ENCODE data around the gene CACNA2D1. TPM values are rescaled to one million over a fixed set of nuclear protein-coding genes. Genes with fewer than 3 reads are reported as not detected.

The CACNA2D1 gene
- total and polyA plus RNA-seq, 2 donors (not counting 1 experiment from before 2014, with no cell fraction given), result 31.7 to 64.4 TPM

GRCh38 chr7:81949306-81949705, 494.3 kb downstream of the CACNA2D1 start:
- Histone ChIP-seq H3K4me1 (ENCODE audit: control insufficient read depth, extremely low read depth, insufficient read depth, low read length) (no peaks in the 10 kb centered on the region), H3K27ac (ENCODE audit: insufficient read depth, low read length) (no peak overlapping the region), H3K9ac (ENCODE audit: insufficient read depth, low read length) (no peak overlapping the region), H4K20me1 (ENCODE audit: control insufficient read depth, extremely low read depth, insufficient read depth, low read length) (no peaks in the 10 kb centered on the region), H3K36me3 (ENCODE audit: control insufficient read depth, insufficient read depth, low read length) (no peaks in the 10 kb centered on the region), H3K79me2 (ENCODE audit: control insufficient read depth, insufficient read depth, low read length) (no peaks in the 10 kb centered on the region), H2AFZ (ENCODE audit: low read length) (no peak overlapping the region), H3K9me3 (ENCODE audit: control insufficient read depth, insufficient read depth, low read depth, low read length) (no peaks in the 10 kb centered on the region), H3K4me2 (ENCODE audit: extremely low read depth, insufficient read depth, low read length) (no peak overlapping the region), H3K4me3 (replicated peaks in 1 of 4; ENCODE audit: control extremely low read depth in 1 of 4, insufficient read depth in 1 of 4, low read depth in 3 of 4, low read length in 4 of 4) (no peak overlapping the region), H3K27me3 (ENCODE audit: control insufficient read depth, insufficient read depth, low read length) (no peaks in the 10 kb centered on the region)
- peak in 1 of 2 donors; percentile 69 for DNase-seq (ENCODE audit: low read depth in 2 of 2)
- TF ChIP-seq CTCF (conservative IDR thresholded peaks at IDR 0.05 in 1 of 2, IDR thresholded peaks at IDR 0.05 in 1 of 2; ENCODE audit: low read depth in 1 of 2, low read length in 2 of 2) (no peak), EZH2 (IDR thresholded peaks at IDR 0.05; ENCODE audit: low read length, missing control alignments) (no peak)

DNA sequence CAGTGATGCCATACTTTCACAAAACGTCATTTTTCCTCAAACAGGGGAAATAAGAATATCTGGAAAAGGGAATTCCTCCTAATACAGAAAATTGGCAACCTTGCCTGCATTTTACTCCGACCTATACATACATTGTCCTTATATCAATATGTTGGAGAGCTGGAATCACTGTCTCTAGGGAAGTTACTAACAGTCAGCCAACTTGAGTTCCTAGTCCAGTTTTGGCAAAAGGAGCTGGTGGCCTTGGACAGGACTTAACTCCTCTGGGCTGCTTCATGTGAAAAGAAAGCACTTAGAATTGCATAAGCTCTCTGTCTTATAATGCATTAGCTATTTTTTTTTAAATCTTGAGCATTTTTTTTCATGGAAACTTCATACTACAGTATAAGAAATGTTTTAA, 499.5 kb downstream of the CACNA2D1 start:
- no peaks in the 10 kb centered on the region for H4K20me1 ChIP-seq (ENCODE audit: control insufficient read depth, extremely low read depth, insufficient read depth, low read length)
- no peaks in the 10 kb centered on the region for H3K4me1 ChIP-seq (ENCODE audit: control insufficient read depth, extremely low read depth, insufficient read depth, low read length)
- H3K27me3 ChIP-seq (ENCODE audit: control insufficient read depth, insufficient read depth, low read length), result no peaks in the 10 kb centered on the region
- peak in 1 of 2 donors; percentile 4 for DNase-seq (ENCODE audit: low read depth in 2 of 2)
- TF ChIP-seq EZH2 (IDR thresholded peaks at IDR 0.05; ENCODE audit: low read length, missing control alignments) (no peak), CTCF (conservative IDR thresholded peaks at IDR 0.05 in 1 of 2, IDR thresholded peaks at IDR 0.05 in 1 of 2; ENCODE audit: low read depth in 1 of 2, low read length in 2 of 2) (no peak)
- H3K79me2 ChIP-seq (ENCODE audit: control insufficient read depth, insufficient read depth, low read length), result no peaks in the 10 kb centered on the region
- no peak overlapping the region for H2AFZ ChIP-seq (ENCODE audit: low read length)
- no peaks in the 10 kb centered on the region for H3K36me3 ChIP-seq (ENCODE audit: control insufficient read depth, insufficient read depth, low read length)
- H3K27ac ChIP-seq (ENCODE audit: insufficient read depth, low read length), result no peak overlapping the region
- H3K9ac ChIP-seq (ENCODE audit: insufficient read depth, low read length), result no peak overlapping the region
- no peak overlapping the region for H3K4me2 ChIP-seq (ENCODE audit: extremely low read depth, insufficient read depth, low read length)
- H3K4me3 ChIP-seq (replicated peaks in 1 of 4; ENCODE audit: control extremely low read depth in 1 of 4, insufficient read depth in 1 of 4, low read depth in 3 of 4, low read length in 4 of 4), result no peak overlapping the region
- no peaks in the 10 kb centered on the region for H3K9me3 ChIP-seq (ENCODE audit: control insufficient read depth, insufficient read depth, low read depth, low read length)

GRCh38 chr7:81937091-81937490, 506.5 kb downstream of the CACNA2D1 start:
- H2AFZ ChIP-seq (ENCODE audit: low read length), result no peak overlapping the region
- H3K9me3 ChIP-seq (ENCODE audit: control insufficient read depth, insufficient read depth, low read depth, low read length), result no peaks in the 10 kb centered on the region
- TF ChIP-seq CTCF (conservative IDR thresholded peaks at IDR 0.05 in 1 of 2, IDR thresholded peaks at IDR 0.05 in 1 of 2; ENCODE audit: low read depth in 1 of 2, low read length in 2 of 2) (no peak), EZH2 (IDR thresholded peaks at IDR 0.05; ENCODE audit: low read length, missing control alignments) (no peak)
- H3K79me2 ChIP-seq (ENCODE audit: control insufficient read depth, insufficient read depth, low read length), result no peaks in the 10 kb centered on the region
- H3K4me3 ChIP-seq (replicated peaks in 1 of 4; ENCODE audit: control extremely low read depth in 1 of 4, insufficient read depth in 1 of 4, low read depth in 3 of 4, low read length in 4 of 4), result no peak overlapping the region
- no peak overlapping the region for H3K4me2 ChIP-seq (ENCODE audit: extremely low read depth, insufficient read depth, low read length)
- H3K4me1 ChIP-seq (ENCODE audit: control insufficient read depth, extremely low read depth, insufficient read depth, low read length), result no peaks in the 10 kb centered on the region
- H4K20me1 ChIP-seq (ENCODE audit: control insufficient read depth, extremely low read depth, insufficient read depth, low read length), result no peaks in the 10 kb centered on the region
- H3K27me3 ChIP-seq (ENCODE audit: control insufficient read depth, insufficient read depth, low read length), result no peaks in the 10 kb centered on the region
- no peaks in the 10 kb centered on the region for H3K36me3 ChIP-seq (ENCODE audit: control insufficient read depth, insufficient read depth, low read length)
- H3K9ac ChIP-seq (ENCODE audit: insufficient read depth, low read length), result no peak overlapping the region
- no peak for DNase-seq (ENCODE audit: low read depth in 2 of 2)
- H3K27ac ChIP-seq (ENCODE audit: insufficient read depth, low read length), result no peak overlapping the region

All from fibroblast of lung (primary cell).